ENCODE measurements around the gene WBP2. TPM values are rescaled to one million over a fixed set of nuclear protein-coding genes. Genes with fewer than 3 reads are reported as not detected.

The WBP2 gene
- total RNA-seq, 2 experiments from 2014 or later, result 29.9 to 117 TPM

- CTCF ChIA-PET (ENCODE audit: unreplicated experiment), result no interaction called here
- TF ChIP-seq EZH2phosphoT487 (IDR thresholded peaks at IDR 0.05; ENCODE audit: borderline replicate concordance, low read depth, low read length) (no peak), CTCF (conservative IDR thresholded peaks at IDR 0.05; ENCODE audit: low read length) (no peak)
- no peaks in the 10 kb centered on the region for H4K20me1 ChIP-seq (ENCODE audit: insufficient read depth, low read length)
- intact Hi-C loops (cut with micrococcal nuclease; ENCODE audit: unreplicated experiment), result no loop called here
- H3K79me2 ChIP-seq (ENCODE audit: insufficient read depth, low read depth, low read length), result no peaks in the 10 kb centered on the region
- H3K4me1 ChIP-seq (ENCODE audit: insufficient read depth, low read length, poor library complexity, severe bottlenecking), result peaks cover 20% of the 10 kb centered on the region
- POLR2A ChIA-PET, result interaction anchor here (1.0 kb wide), 1 partner anchor 39 kb away, joined by 3 read pairs; no protein-coding TSS in a partner anchor
- no peak for DNase-seq (ENCODE audit: low spot score)
- H3K9me2 ChIP-seq (ENCODE audit: insufficient read depth, low read length), result no peaks in the 10 kb centered on the region
- no peak overlapping the region for H2AFZ ChIP-seq (ENCODE audit: low read length)
- peaks cover 50% of the 10 kb centered on the region for H3K36me3 ChIP-seq (ENCODE audit: insufficient read depth, low read length)
- H3K27ac ChIP-seq (ENCODE audit: low read depth, low read length, poor library complexity, severe bottlenecking), result no peak overlapping the region
- H3K9me3 ChIP-seq (ENCODE audit: low read length), result no peaks in the 10 kb centered on the region
- H3K4me2 ChIP-seq (ENCODE audit: low read length), result no peak overlapping the region
- no TSS peak for BruUV-seq (replicated peaks)
- H3K4me3 ChIP-seq (ENCODE audit: low read depth, low read length, poor library complexity, severe bottlenecking), result no peak overlapping the region
Observed at GRCh38 chr17:75824666-75825065, 30.5 kb downstream of the WBP2 start.

- H3K9me3 ChIP-seq (ENCODE audit: low read length), result no peaks in the 10 kb centered on the region
- no peaks in the 10 kb centered on the region for H3K79me2 ChIP-seq (ENCODE audit: insufficient read depth, low read depth, low read length)
- peaks cover 20% of the 10 kb centered on the region for H3K4me1 ChIP-seq (ENCODE audit: insufficient read depth, low read length, poor library complexity, severe bottlenecking)
- CTCF ChIA-PET (ENCODE audit: unreplicated experiment), result no interaction called here
- no peak overlapping the region for H3K4me3 ChIP-seq (ENCODE audit: low read depth, low read length, poor library complexity, severe bottlenecking)
- H3K36me3 ChIP-seq (ENCODE audit: insufficient read depth, low read length), result peaks cover 56% of the 10 kb centered on the region
- BruUV-seq (replicated peaks), result no TSS peak
- no peak overlapping the region for H3K4me2 ChIP-seq (ENCODE audit: low read length)
- intact Hi-C loops (cut with micrococcal nuclease; ENCODE audit: unreplicated experiment), result no loop called here
- no peaks in the 10 kb centered on the region for H3K9me2 ChIP-seq (ENCODE audit: insufficient read depth, low read length)
- H2AFZ ChIP-seq (ENCODE audit: low read length), result no peak overlapping the region
- TF ChIP-seq CTCF (conservative IDR thresholded peaks at IDR 0.05; ENCODE audit: low read length) (no peak), EZH2phosphoT487 (IDR thresholded peaks at IDR 0.05; ENCODE audit: borderline replicate concordance, low read depth, low read length) (no peak)
- H3K27ac ChIP-seq (ENCODE audit: low read depth, low read length, poor library complexity, severe bottlenecking), result no peak overlapping the region
- no peaks in the 10 kb centered on the region for H4K20me1 ChIP-seq (ENCODE audit: insufficient read depth, low read length)
- POLR2A ChIA-PET, result interaction anchor here (1.0 kb wide), 1 partner anchor 38 kb away, joined by 3 read pairs; no protein-coding TSS in a partner anchor
- DNase-seq (ENCODE audit: low spot score), result no peak
Observed at GRCh38 chr17:75824050-75824552, 31.0 kb downstream of the WBP2 start.

GRCh38 chr17:75823257-75824041, 31.7 kb downstream of the WBP2 start:
- POLR2A ChIA-PET, result interaction anchor here (1.2 kb wide), 1 partner anchor 41 kb away, joined by 4 read pairs; no protein-coding TSS in a partner anchor
- CTCF ChIA-PET (ENCODE audit: unreplicated experiment), result no interaction called here

More at GRCh38 chr17:75823257-75824041, 31.7 kb downstream of the WBP2 start:
- peaks cover 62% of the 10 kb centered on the region for H3K36me3 ChIP-seq (ENCODE audit: insufficient read depth, low read length)
- intact Hi-C loops (cut with micrococcal nuclease; ENCODE audit: unreplicated experiment), result no loop called here
- DNase-seq (ENCODE audit: low spot score), result no peak
- H3K4me3 ChIP-seq (ENCODE audit: low read depth, low read length, poor library complexity, severe bottlenecking), result no peak overlapping the region
- no peaks in the 10 kb centered on the region for H3K9me3 ChIP-seq (ENCODE audit: low read length)
- no peak overlapping the region for H3K4me2 ChIP-seq (ENCODE audit: low read length)
- TF ChIP-seq CTCF (conservative IDR thresholded peaks at IDR 0.05; ENCODE audit: low read length) (no peak), EZH2phosphoT487 (IDR thresholded peaks at IDR 0.05; ENCODE audit: borderline replicate concordance, low read depth, low read length) (no peak)
- H4K20me1 ChIP-seq (ENCODE audit: insufficient read depth, low read length), result no peaks in the 10 kb centered on the region
- H3K27ac ChIP-seq (ENCODE audit: low read depth, low read length, poor library complexity, severe bottlenecking), result no peak overlapping the region
- no TSS peak for BruUV-seq (replicated peaks)
- H2AFZ ChIP-seq (ENCODE audit: low read length), result no peak overlapping the region
- peaks cover 20% of the 10 kb centered on the region for H3K4me1 ChIP-seq (ENCODE audit: insufficient read depth, low read length, poor library complexity, severe bottlenecking)
- no peaks in the 10 kb centered on the region for H3K9me2 ChIP-seq (ENCODE audit: insufficient read depth, low read length)
- H3K79me2 ChIP-seq (ENCODE audit: insufficient read depth, low read depth, low read length), result no peaks in the 10 kb centered on the region

All from OCI-LY7 (cell line).